ENCODE results near the gene UBR7.

UBR7 gene

GRCh38 chr14:93223565-93223964, 16.5 kb downstream of the UBR7 start:
- TF ChIP-seq TSHZ2 (CRISPR knock-in tag; IDR thresholded peaks at IDR 0.05) (no peak), CREB5 (CRISPR knock-in tag; IDR thresholded peaks at IDR 0.05; ENCODE audit: low read depth) (no peak), SNAI2 (CRISPR knock-in tag; IDR thresholded peaks at IDR 0.05) (no peak), TOX (CRISPR knock-in tag; IDR thresholded peaks at IDR 0.05; ENCODE audit: borderline replicate concordance) (no peak), ISL1 (CRISPR knock-in tag; IDR thresholded peaks at IDR 0.05) (no peak), ZNF8 (CRISPR knock-in tag; IDR thresholded peaks at IDR 0.05) (no peak), PATZ1 (CRISPR knock-in tag; IDR thresholded peaks at IDR 0.05; ENCODE audit: borderline replicate concordance) (no peak), BACH2 (CRISPR knock-in tag; IDR thresholded peaks at IDR 0.05; ENCODE audit: borderline replicate concordance) (no peak), POU6F1 (CRISPR knock-in tag; IDR thresholded peaks at IDR 0.05; ENCODE audit: borderline replicate concordance, low read depth) (no peak), ARNTL (CRISPR knock-in tag; IDR thresholded peaks at IDR 0.05; ENCODE audit: borderline replicate concordance, low read depth) (no peak), CSRNP3 (CRISPR knock-in tag; IDR thresholded peaks at IDR 0.05) (no peak), CSDC2 (CRISPR knock-in tag; IDR thresholded peaks at IDR 0.05) (no peak), ZNF565 (CRISPR knock-in tag; conservative IDR thresholded peaks at IDR 0.05; ENCODE audit: low read depth) (no peak), ZNF70 (CRISPR knock-in tag; IDR thresholded peaks at IDR 0.05) (no peak), GLIS3 (CRISPR knock-in tag; IDR thresholded peaks at IDR 0.05) (no peak), PPARA (CRISPR knock-in tag; IDR thresholded peaks at IDR 0.05; ENCODE audit: borderline replicate concordance) (no peak), TCF4 (CRISPR knock-in tag; IDR thresholded peaks at IDR 0.05; ENCODE audit: borderline replicate concordance) (no peak), ESRRG (CRISPR knock-in tag; IDR thresholded peaks at IDR 0.05) (no peak), RARB (CRISPR knock-in tag; IDR thresholded peaks at IDR 0.05) (no peak)
- no peak for ATAC-seq

- no peak for ATAC-seq
- TF ChIP-seq ZNF8 (CRISPR knock-in tag; IDR thresholded peaks at IDR 0.05), result no peak
- no peak for TF ChIP-seq GLIS3 (CRISPR knock-in tag; IDR thresholded peaks at IDR 0.05)
- no peak for TF ChIP-seq OSR1 (CRISPR knock-in tag; IDR thresholded peaks at IDR 0.05)
- no peak for TF ChIP-seq ESRRG (CRISPR knock-in tag; IDR thresholded peaks at IDR 0.05)
- TF ChIP-seq POU6F1 (CRISPR knock-in tag; IDR thresholded peaks at IDR 0.05; ENCODE audit: borderline replicate concordance, low read depth), result no peak
- TF ChIP-seq SNAI2 (CRISPR knock-in tag; IDR thresholded peaks at IDR 0.05), result no peak
- TF ChIP-seq PATZ1 (CRISPR knock-in tag; IDR thresholded peaks at IDR 0.05; ENCODE audit: borderline replicate concordance), result no peak
- no peak for TF ChIP-seq ZC3H10 (CRISPR knock-in tag; IDR thresholded peaks at IDR 0.05)
- no peak for TF ChIP-seq ZNF565 (CRISPR knock-in tag; conservative IDR thresholded peaks at IDR 0.05; ENCODE audit: low read depth)
- TF ChIP-seq CSRNP3 (CRISPR knock-in tag; IDR thresholded peaks at IDR 0.05), result no peak
- TF ChIP-seq ZNF70 (CRISPR knock-in tag; IDR thresholded peaks at IDR 0.05), result no peak
- TF ChIP-seq TOX (CRISPR knock-in tag; IDR thresholded peaks at IDR 0.05; ENCODE audit: borderline replicate concordance), result no peak
- no peak for TF ChIP-seq TSHZ2 (CRISPR knock-in tag; IDR thresholded peaks at IDR 0.05)
Measured at GRCh38 chr14:93228550-93228949, 21.5 kb downstream of the UBR7 start.

Measured in SK-N-SH treated with all-trans-retinoic acid at 6 μM for 48 hours (cell line).